Endothelial cell of umbilical vein (primary cell): ENCODE data around the gene KCNQ1OT1. TPM values are rescaled to one million over a fixed set of nuclear protein-coding genes. Genes with fewer than 3 reads are reported as not detected.

Experiments
- BruUV-seq: library from RNA; stranded (reverse); fragments of 400-500 nt; replicated peaks from 2 replicates; lab custom pipeline; 2021; lab: Mats Ljungman, UMichigan
- CTCF ChIA-PET: fragments of 300-600, 350-600 bp; sonication (Branson Sonifier 250); formaldehyde crosslinking; loops from one replicate; lab custom pipeline; 2021; ENCODE audit warnings: antibody characterized with exemption, inconsistent platforms; lab: Charles Lee
- POLR2A ChIA-PET: fragments of 300-600, 350-600 bp; sonication (Branson Sonifier 250); formaldehyde crosslinking; loops from one replicate; lab custom pipeline; 2021; ENCODE audit warnings: antibody characterized with exemption, inconsistent platforms; lab: Charles Lee
- DNase-seq: peaks from one replicate; pipeline ENCODE4 v3.0.0-alpha.2; 2011; ENCODE audit warnings: low read depth, low spot score
- FAIRE-seq: peaks from 2 replicates; lab custom pipeline; 2011; peaks lifted over from hg19 to GRCh38; lab: Jason Lieb, UNC
- H2AFZ ChIP-seq: 2 replicates; pipeline ENCODE4 v1.6.0; 2012; ENCODE audit warnings: low read depth, low read length, control low read depth, inconsistent platforms
- H3K27ac ChIP-seq: 2 replicates; pipeline ENCODE4 v1.5.1; 2011; ENCODE audit warnings: low read depth, mild to moderate bottlenecking, control low read depth, low read length, moderate library complexity; ENCODE audit not compliant: insufficient read depth
- H3K27me3 ChIP-seq, 2 experiments: 2 replicates each; pipeline versions ENCODE4 v1.6.0 to v1.6.1; 2011; ENCODE audit warnings: low read length in 2 of 2, mixed read lengths in 1 of 2; ENCODE audit not compliant: control insufficient read depth in 2 of 2, insufficient read depth in 2 of 2
- H3K36me3 ChIP-seq, 2 experiments: 2 replicates in 1 of 2; 3 replicates in 1 of 2; pipeline ENCODE4 v1.5.1; 2011; ENCODE audit warnings: low read length in 2 of 2, mild to moderate bottlenecking in 1 of 2, moderate library complexity in 1 of 2; ENCODE audit not compliant: control insufficient read depth in 2 of 2, insufficient read depth in 2 of 2; ENCODE audit errors: extremely low read depth in 1 of 2
- H3K4me1 ChIP-seq: 3 replicates; pipeline ENCODE4 v1.5.1; 2011; ENCODE audit warnings: mild to moderate bottlenecking, low read length; ENCODE audit not compliant: control insufficient read depth, insufficient read depth; ENCODE audit errors: extremely low read depth
- H3K4me2 ChIP-seq: 2 replicates; pipeline ENCODE4 v1.6.1; 2011; ENCODE audit warnings: low read length, control low read depth, mixed read lengths; ENCODE audit not compliant: insufficient read depth
- H3K4me3 ChIP-seq, 3 experiments: fragments of 200-600 bp in 1 of 3; sonication (generic), shearing (Covaris generic) in 1 of 3; replicated peaks in 1 of 3; 2 replicates each; pipeline ENCODE4 v1.5.1; 2011 to 2016; ENCODE audit warnings: control low read depth in 3 of 3, low read length in 3 of 3, mild to moderate bottlenecking in 2 of 3, inconsistent platforms in 1 of 3, low read depth in 1 of 3, moderate library complexity in 1 of 3; ENCODE audit not compliant: insufficient read depth in 1 of 3
- H3K79me2 ChIP-seq: 2 replicates; pipeline ENCODE4 v1.6.0; 2012; ENCODE audit warnings: low read length, inconsistent platforms; ENCODE audit not compliant: control insufficient read depth, insufficient read depth
- H3K9ac ChIP-seq: replicated peaks from 2 replicates; pipeline ENCODE3; 2011; ENCODE audit warnings: low read length, control low read depth; ENCODE audit not compliant: insufficient read depth; ENCODE audit errors: extremely low read depth
- H3K9me1 ChIP-seq: replicated peaks from 3 replicates; pipeline ENCODE4 v1.6.0; 2011; ENCODE audit warnings: mild to moderate bottlenecking, low read length; ENCODE audit not compliant: control insufficient read depth, insufficient read depth; ENCODE audit errors: extremely low read depth
- H3K9me3 ChIP-seq: replicated peaks from 2 replicates; pipeline ENCODE4 v1.5.1; 2012; ENCODE audit warnings: low read length, inconsistent platforms; ENCODE audit not compliant: control insufficient read depth, insufficient read depth
- H4K20me1 ChIP-seq: replicated peaks from 2 replicates; pipeline ENCODE3; 2011; ENCODE audit warnings: mild to moderate bottlenecking, low read length; ENCODE audit not compliant: control insufficient read depth, insufficient read depth; ENCODE audit errors: extremely low read depth
- EZH2 ChIP-seq: IDR thresholded peaks from 2 replicates; pipeline ENCODE4 v1.6.1; 2012; ENCODE audit warnings: borderline replicate concordance, low read depth, mild to moderate bottlenecking, moderate library complexity, low read length, inconsistent platforms; ENCODE audit not compliant: severe bottlenecking
- GATA2 ChIP-seq: IDR thresholded peaks from 2 replicates; pipeline ENCODE4 v1.7.0; 2011; ENCODE audit warnings: low read depth, mild to moderate bottlenecking, moderate library complexity, mixed read lengths, low read length; ENCODE audit not compliant: insufficient read length, insufficient read depth
- POLR2AphosphoS5 ChIP-seq: IDR thresholded peaks from 2 replicates; pipeline ENCODE4 v1.6.1; 2012; ENCODE audit warnings: low read depth, mild to moderate bottlenecking, control low read depth, low read length, moderate library complexity; ENCODE audit not compliant: insufficient read depth
- dilution Hi-C: fragments of 300-500 bp; cut with MboI; formaldehyde crosslinking; loops from one replicate; pipeline ENCODE4 v1.15.0; 2019; ENCODE audit warnings: low sequenced_read_pairs; ENCODE audit not compliant: extremely low pct_ligation_motif_present
- intact Hi-C: fragments of 100-400 bp; cut with micrococcal nuclease; formaldehyde crosslinking; loops from one replicate; pipeline ENCODE4 v1.10.0; 2022
- polyA plus RNA-seq, 4 experiments: library from polyadenylated mRNA; depleted of rRNA in 3 of 4; stranded (reverse) in 3 of 4; unstranded in 1 of 4; fragments of >200 nt; gene quantifications; 2 replicates each; pipeline versions ENCODE4 v1.2.1 to v1.2.3, GENCODE V29; 2011 to 2012; ENCODE audit warnings: missing spikeins in 1 of 4
- total RNA-seq: library from RNA; stranded (reverse); gene quantifications from 2 replicates; pipeline ENCODE4 v1.2.3, GENCODE V29; 2021
- TF ChIP-seq, protein P1 (sequence below), 2 donors: IDR thresholded peaks; 1 replicate in 1 of 2; 2 replicates in 1 of 2; pipeline ENCODE4 v1.5.1; 2011; ENCODE audit warnings: low read length in 2 of 2, mild to moderate bottlenecking in 2 of 2, moderate library complexity in 2 of 2, control low read depth in 1 of 2, inconsistent platforms in 1 of 2, low read depth in 1 of 2; ENCODE audit not compliant: insufficient read depth in 1 of 2; ENCODE audit errors: extremely low read depth in 1 of 2
- TF ChIP-seq, protein P2 (sequence below): IDR thresholded peaks from 2 replicates; pipeline ENCODE4 v1.6.1; 2011; ENCODE audit not compliant: insufficient read depth, insufficient read length

KCNQ1OT1 gene
- total and polyA plus RNA-seq, 2 donors (not counting 3 experiments of a cell fraction or from before 2014, with no cell fraction given), result 0.11 to 1.8 TPM

DNA sequence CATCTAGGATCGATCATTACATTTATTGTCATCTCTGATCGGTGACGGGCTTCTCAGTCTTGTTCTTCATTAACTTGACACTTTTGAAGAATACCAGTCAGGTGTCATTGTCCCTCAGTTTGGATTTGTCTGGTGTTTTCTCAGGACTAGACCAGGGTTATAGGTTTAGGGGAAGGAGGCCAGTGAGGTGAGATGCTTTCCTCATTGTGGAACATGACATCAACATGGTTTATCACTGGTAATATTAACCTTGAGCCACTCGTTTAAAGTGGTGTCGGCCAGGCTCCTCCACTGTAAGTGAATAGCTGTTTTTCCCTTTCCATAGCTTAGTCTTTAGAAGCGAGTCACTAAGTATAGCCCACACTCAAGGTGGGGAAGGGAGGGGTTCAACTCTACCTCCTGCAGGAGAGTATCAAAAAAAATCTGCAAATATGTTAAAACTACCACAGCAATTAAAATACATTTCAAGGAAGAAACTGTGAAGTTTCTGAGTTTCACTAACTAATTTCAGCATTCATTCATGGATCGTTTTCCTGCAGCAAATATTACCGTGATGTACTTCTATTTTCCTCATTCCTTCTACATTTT is 42.0 kb downstream of the KCNQ1OT1 start:
- ChIA-PET POLR2A (no interaction called here), CTCF (no interaction called here)
- Histone ChIP-seq H3K9ac (no peak overlapping the region), H4K20me1 (no peaks in the 10 kb centered on the region), H3K27ac (no peak overlapping the region), H3K9me3 (peaks cover 4% of the 10 kb centered on the region), H3K79me2 (no peaks in the 10 kb centered on the region), H3K4me1 (no peaks in the 10 kb centered on the region), H3K27me3 (no peaks in the 10 kb centered on the region), H3K4me2 (no peak overlapping the region), H3K9me1 (no peaks in the 10 kb centered on the region), H2AFZ (no peak overlapping the region), H3K36me3 (no peaks in the 10 kb centered on the region), H3K4me3 (no peak overlapping the region)
- dilution Hi-C loops (no loop called here), intact Hi-C loops (no loop called here)
- FAIRE-seq, result no peak
- no peak for DNase-seq
- BruUV-seq, result no TSS peak
- TF ChIP-seq, protein P1, sequence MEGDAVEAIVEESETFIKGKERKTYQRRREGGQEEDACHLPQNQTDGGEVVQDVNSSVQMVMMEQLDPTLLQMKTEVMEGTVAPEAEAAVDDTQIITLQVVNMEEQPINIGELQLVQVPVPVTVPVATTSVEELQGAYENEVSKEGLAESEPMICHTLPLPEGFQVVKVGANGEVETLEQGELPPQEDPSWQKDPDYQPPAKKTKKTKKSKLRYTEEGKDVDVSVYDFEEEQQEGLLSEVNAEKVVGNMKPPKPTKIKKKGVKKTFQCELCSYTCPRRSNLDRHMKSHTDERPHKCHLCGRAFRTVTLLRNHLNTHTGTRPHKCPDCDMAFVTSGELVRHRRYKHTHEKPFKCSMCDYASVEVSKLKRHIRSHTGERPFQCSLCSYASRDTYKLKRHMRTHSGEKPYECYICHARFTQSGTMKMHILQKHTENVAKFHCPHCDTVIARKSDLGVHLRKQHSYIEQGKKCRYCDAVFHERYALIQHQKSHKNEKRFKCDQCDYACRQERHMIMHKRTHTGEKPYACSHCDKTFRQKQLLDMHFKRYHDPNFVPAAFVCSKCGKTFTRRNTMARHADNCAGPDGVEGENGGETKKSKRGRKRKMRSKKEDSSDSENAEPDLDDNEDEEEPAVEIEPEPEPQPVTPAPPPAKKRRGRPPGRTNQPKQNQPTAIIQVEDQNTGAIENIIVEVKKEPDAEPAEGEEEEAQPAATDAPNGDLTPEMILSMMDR (IDR thresholded peaks at IDR 0.05; ENCODE audit: extremely low read depth in 1 of 2, insufficient read depth in 1 of 2, low read depth in 1 of 2, low read length in 2 of 2), result no peak
- no peak for TF ChIP-seq GATA2
- TF ChIP-seq POLR2AphosphoS5, result no peak
- TF ChIP-seq, protein P2, sequence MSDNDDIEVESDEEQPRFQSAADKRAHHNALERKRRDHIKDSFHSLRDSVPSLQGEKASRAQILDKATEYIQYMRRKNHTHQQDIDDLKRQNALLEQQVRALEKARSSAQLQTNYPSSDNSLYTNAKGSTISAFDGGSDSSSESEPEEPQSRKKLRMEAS, result no peak
- no peak for TF ChIP-seq EZH2
